HG03159 (cell line): ENCODE results near the gene FEM1B.
A peak's percentile ranks its signal among the peaks of the same experiment; 100 is the strongest.
"Not testable (repeated sequence)": the region's sequence is repeated elsewhere in the genome, so short reads cannot be mapped to it uniquely, and the experiment has no call there.

Source experiments
- ATAC-seq: cut with Tn5 transposase; IDR thresholded peaks from one replicate; pipeline ENCODE4 v1.9.1; 2021; ENCODE audit warnings: mild to moderate bottlenecking, moderate library complexity; ENCODE audit not compliant: unreplicated experiment

Gene FEM1B

GRCh38 chr15:68277603-68278344 is at the start of gene FEM1B:
Gene FEM1B (plus strand): TSS chr15:68277745. CDS start chr15:68278418, 673 bp downstream.
- peak; percentile 72 for ATAC-seq

GRCh38 chr15:68228143-68228970 is 49.2 kb upstream of the FEM1B start:
- no peak for ATAC-seq

- ATAC-seq, result peak; percentile 0
Observed at GRCh38 chr15:68228971-68229385, 48.6 kb upstream of the FEM1B start.

- peak; percentile 67 for ATAC-seq
Observed at GRCh38 chr15:68229386-68230156, 48.0 kb upstream of the FEM1B start, which contains the start of gene CLN6. Gene CLN6 (minus strand): TSS chr15:68229728. CDS start chr15:68229584, 144 bp downstream.

- ATAC-seq, result no peak
Observed at GRCh38 chr15:68230157-68231100, 47.1 kb upstream of the FEM1B start.

GRCh38 chr15:68231102-68231818 is 46.3 kb upstream of the FEM1B start:
- no peak for ATAC-seq

GRCh38 chr15:68232449-68232848 is 45.1 kb upstream of the FEM1B start:
- no peak for ATAC-seq

- no peak for ATAC-seq
Observed at GRCh38 chr15:68232937-68233336, 44.6 kb upstream of the FEM1B start.

- ATAC-seq, result no peak
Observed at GRCh38 chr15:68234060-68234459, 43.5 kb upstream of the FEM1B start.

GRCh38 chr15:68234520-68234919 is 43.0 kb upstream of the FEM1B start:
- not testable (repeated sequence) for ATAC-seq

GRCh38 chr15:68235022-68235421 is 42.5 kb upstream of the FEM1B start:
- ATAC-seq, result no peak

GRCh38 chr15:68239025-68239424 is 38.5 kb upstream of the FEM1B start:
- no peak for ATAC-seq

GRCh38 chr15:68241088-68241935 is 36.2 kb upstream of the FEM1B start:
- ATAC-seq, result no peak

- no peak for ATAC-seq
Observed at GRCh38 chr15:68244235-68244634, 33.3 kb upstream of the FEM1B start.

GRCh38 chr15:68249058-68249713 is 28.4 kb upstream of the FEM1B start:
- ATAC-seq, result no peak

- ATAC-seq, result no peak
Observed at GRCh38 chr15:68252925-68253534, 24.5 kb upstream of the FEM1B start.

GRCh38 chr15:68256675-68257450 is 20.7 kb upstream of the FEM1B start:
- ATAC-seq, result no peak
